Lung (tissue), 12 donors: ENCODE data around the gene RASA4. TPM values are rescaled to one million over a fixed set of nuclear protein-coding genes. Genes with fewer than 3 reads are reported as not detected.
"Not testable (repeated sequence)": the region's sequence is repeated elsewhere in the genome, so short reads cannot be mapped to it uniquely, and the experiment has no call there.

Source experiments
- ATAC-seq: fragments of 200-7000 bp; cut with Tn5 transposase; one replicate; pipeline ENCODE4 v1.9.1; 2020; ENCODE audit warnings: moderate number of reproducible peaks; ENCODE audit not compliant: insufficient read depth, low FRiP score
- DNase-seq, 3 donors: peaks; one replicate each; pipeline ENCODE4 v3.0.0-alpha.2; 2013 to 2017
- H3K27ac ChIP-seq, 2 donors: one replicate each; pipeline ENCODE4 v1.5.1; 2013; ENCODE audit warnings: mild to moderate bottlenecking in 2 of 2, moderate library complexity in 2 of 2, control low read depth in 1 of 2, inconsistent platforms in 1 of 2, low read depth in 1 of 2, low read length in 1 of 2
- H3K27me3 ChIP-seq, 3 donors: one replicate each; pipeline ENCODE4 v1.5.1; 2013; ENCODE audit warnings: low read length in 2 of 3; ENCODE audit not compliant: control insufficient read depth in 3 of 3, insufficient read depth in 3 of 3
- H3K36me3 ChIP-seq, 4 donors: one replicate each; pipeline ENCODE4 v1.5.1; 2013; ENCODE audit warnings: low read length in 4 of 4, mild to moderate bottlenecking in 1 of 4, moderate library complexity in 1 of 4; ENCODE audit not compliant: control insufficient read depth in 4 of 4, insufficient read depth in 4 of 4
- H3K4me1 ChIP-seq, 5 donors: one replicate each; pipeline ENCODE4 v1.5.1; 2013; ENCODE audit warnings: low read length in 5 of 5, mild to moderate bottlenecking in 2 of 5, moderate library complexity in 1 of 5; ENCODE audit not compliant: control insufficient read depth in 5 of 5, insufficient read depth in 5 of 5
- H3K4me3 ChIP-seq: one replicate; pipeline ENCODE4 v1.5.1; 2013; ENCODE audit warnings: mild to moderate bottlenecking, control low read depth, moderate library complexity
- H3K9ac ChIP-seq, 2 donors: one replicate each; pipeline ENCODE4 v1.5.1; 2013; ENCODE audit warnings: low read length in 2 of 2, control low read depth in 1 of 2; ENCODE audit not compliant: insufficient read depth in 1 of 2
- H3K9me3 ChIP-seq, 4 donors: one replicate each; pipeline ENCODE4 v1.5.1; 2013; ENCODE audit warnings: low read length in 3 of 4, mild to moderate bottlenecking in 1 of 4, moderate library complexity in 1 of 4; ENCODE audit not compliant: control insufficient read depth in 4 of 4, insufficient read depth in 3 of 4
- WGBS, 2 donors: extraction: QIAGEN DNeasy Blood & Tissue Kit; methylation state at CpG; one replicate each; pipeline ENCODE4 v1.1.7; 2013; 5-methylcytosine and 5-hydroxymethylcytosine counted together
- polyA plus RNA-seq, 2 donors: library from polyadenylated mRNA; stranded (reverse); fragments of 200-250 nt; gene quantifications; one replicate each; pipeline ENCODE4 v1.2.1, GENCODE V29; 2013
- total RNA-seq, 2 donors: library from RNA; depleted of rRNA in 1 of 2; stranded (reverse); fragments of >200 nt in 1 of 2; gene quantifications; one replicate each; pipeline ENCODE4 v1.2.1, GENCODE V29; 2014 to 2021
- TF ChIP-seq, protein P1 (sequence below): IDR thresholded peaks from 2 replicates; pipeline ENCODE4 v1.5.1; 2012; ENCODE audit warnings: mild to moderate bottlenecking; ENCODE audit errors: control extremely low read depth, extremely low read depth
- donor health status: control.
- donor health status: control.
- donor health status: Bipolar disorder and iron deficiency.
- donor health status: healthy.
- donor health status: DM: yes; HTN: yes; CAD: no.

RASA4 gene
- total and polyA plus RNA-seq, 4 donors: 15.4 to 56.2 (median 26.1) TPM

DNA sequence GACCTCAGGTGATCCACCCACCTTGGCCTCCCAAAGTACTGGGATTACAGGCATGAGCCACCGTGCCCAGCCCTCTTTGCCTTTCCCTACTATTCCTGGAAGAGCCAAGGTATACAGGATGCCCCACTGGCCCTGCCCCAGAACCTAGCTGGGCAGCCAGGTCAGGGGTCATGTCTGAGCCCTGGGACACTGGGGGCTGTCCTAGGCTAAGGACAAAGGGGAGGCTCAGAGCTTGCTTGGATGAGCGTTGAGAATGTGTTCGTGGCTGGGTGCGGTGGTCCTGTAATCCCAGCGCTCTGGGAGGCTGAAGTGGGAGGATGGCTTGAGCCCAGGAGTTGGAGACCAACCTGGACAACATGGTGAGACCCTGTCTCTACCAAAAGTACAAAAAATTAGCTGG is 38.1 kb downstream of the RASA4 start:
- WGBS, 2 donors: 88% methylated on average over 5 of the region's 5 CpGs
- DNase-seq, H3K27me3 ChIP-seq, H3K4me1 ChIP-seq, H3K9ac ChIP-seq, ATAC-seq, H3K36me3 ChIP-seq, H3K9me3 ChIP-seq, H3K27ac ChIP-seq, H3K4me3 ChIP-seq: not testable (repeated sequence)

- H3K4me3 ChIP-seq, H3K27ac ChIP-seq, H3K4me1 ChIP-seq, H3K9me3 ChIP-seq, H3K9ac ChIP-seq, H3K27me3 ChIP-seq, H3K36me3 ChIP-seq, DNase-seq, ATAC-seq: not testable (repeated sequence)
- WGBS, 2 donors: 76 to 86% methylated on average over 6 of the region's 7 CpGs
Observed at GRCh38 chr7:102577315-102578240, 39.0 kb downstream of the RASA4 start.

DNA sequence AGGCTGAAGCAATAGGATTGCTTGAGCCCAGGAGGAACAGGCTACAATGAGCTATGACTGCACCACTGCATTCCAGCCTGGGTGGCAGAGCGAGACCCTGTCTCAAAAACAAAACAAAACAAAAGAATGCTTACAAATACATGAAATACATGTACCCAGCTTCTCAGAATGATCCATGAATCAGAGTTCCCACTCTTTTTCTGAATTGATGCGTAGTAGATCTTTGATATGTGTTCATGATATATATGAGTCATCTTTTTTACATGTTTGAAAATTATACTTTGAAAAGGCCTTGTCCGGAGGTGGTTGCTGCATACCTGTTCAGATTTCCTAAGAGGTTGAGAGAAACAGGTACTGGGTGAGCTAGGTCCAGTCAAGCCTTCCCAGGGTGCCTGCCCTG is 40.2 kb downstream of the RASA4 start:
- ATAC-seq, DNase-seq: not testable (repeated sequence)

GRCh38 chr7:102574607-102575006 is 41.9 kb downstream of the RASA4 start:
- H3K27me3 ChIP-seq, H3K4me1 ChIP-seq, H3K9ac ChIP-seq, H3K9me3 ChIP-seq, DNase-seq, ATAC-seq, H3K36me3 ChIP-seq, H3K4me3 ChIP-seq, H3K27ac ChIP-seq: not testable (repeated sequence)
- no CpG with 5 or more reads among the region's 6 CpGs for WGBS, 2 donors

More for the DNA sequence above, 40.2 kb downstream of the RASA4 start:
- not testable (repeated sequence) for H3K27me3 ChIP-seq, H3K4me1 ChIP-seq, H3K4me3 ChIP-seq, H3K27ac ChIP-seq, H3K9me3 ChIP-seq, H3K36me3 ChIP-seq, H3K9ac ChIP-seq
- WGBS, 2 donors: no CpG with 5 or more reads among the region's 3 CpGs

GRCh38 chr7:102572261-102573239 is 44.0 kb downstream of the RASA4 start, which contains the start of gene POLR2J3:
Gene POLR2J3 (minus strand): TSS chr7:102572583. CDS start chr7:102572521, 62 bp downstream.
- H3K9me3 ChIP-seq, H3K36me3 ChIP-seq, H3K4me1 ChIP-seq, H3K27me3 ChIP-seq: not testable (repeated sequence)
- TF ChIP-seq, protein P1, sequence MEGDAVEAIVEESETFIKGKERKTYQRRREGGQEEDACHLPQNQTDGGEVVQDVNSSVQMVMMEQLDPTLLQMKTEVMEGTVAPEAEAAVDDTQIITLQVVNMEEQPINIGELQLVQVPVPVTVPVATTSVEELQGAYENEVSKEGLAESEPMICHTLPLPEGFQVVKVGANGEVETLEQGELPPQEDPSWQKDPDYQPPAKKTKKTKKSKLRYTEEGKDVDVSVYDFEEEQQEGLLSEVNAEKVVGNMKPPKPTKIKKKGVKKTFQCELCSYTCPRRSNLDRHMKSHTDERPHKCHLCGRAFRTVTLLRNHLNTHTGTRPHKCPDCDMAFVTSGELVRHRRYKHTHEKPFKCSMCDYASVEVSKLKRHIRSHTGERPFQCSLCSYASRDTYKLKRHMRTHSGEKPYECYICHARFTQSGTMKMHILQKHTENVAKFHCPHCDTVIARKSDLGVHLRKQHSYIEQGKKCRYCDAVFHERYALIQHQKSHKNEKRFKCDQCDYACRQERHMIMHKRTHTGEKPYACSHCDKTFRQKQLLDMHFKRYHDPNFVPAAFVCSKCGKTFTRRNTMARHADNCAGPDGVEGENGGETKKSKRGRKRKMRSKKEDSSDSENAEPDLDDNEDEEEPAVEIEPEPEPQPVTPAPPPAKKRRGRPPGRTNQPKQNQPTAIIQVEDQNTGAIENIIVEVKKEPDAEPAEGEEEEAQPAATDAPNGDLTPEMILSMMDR: peak; percentile 66
- DNase-seq (peak; percentile 83 to 100 (median 94)), ATAC-seq (peak; percentile 97)
- 0% methylated on average over 53 to 54 of the region's 64 CpGs for WGBS, 2 donors
- Histone ChIP-seq H3K4me3 (peak within 1 kb of the TSS; percentile 90), H3K9ac (peak within 1 kb of the TSS; percentile 55 to 65), H3K27ac (peak within 1 kb of the TSS in 1 of 2 donors; percentile 79)

GRCh38 chr7:102568620-102569019 is 47.9 kb downstream of the RASA4 start:
- not testable (repeated sequence) for H3K9me3 ChIP-seq, H3K27me3 ChIP-seq, H3K36me3 ChIP-seq, H3K27ac ChIP-seq, ATAC-seq, H3K4me3 ChIP-seq, H3K9ac ChIP-seq, DNase-seq, H3K4me1 ChIP-seq
- WGBS, 2 donors: 91 to 97% methylated on average over 4 of the region's 11 CpGs

DNA sequence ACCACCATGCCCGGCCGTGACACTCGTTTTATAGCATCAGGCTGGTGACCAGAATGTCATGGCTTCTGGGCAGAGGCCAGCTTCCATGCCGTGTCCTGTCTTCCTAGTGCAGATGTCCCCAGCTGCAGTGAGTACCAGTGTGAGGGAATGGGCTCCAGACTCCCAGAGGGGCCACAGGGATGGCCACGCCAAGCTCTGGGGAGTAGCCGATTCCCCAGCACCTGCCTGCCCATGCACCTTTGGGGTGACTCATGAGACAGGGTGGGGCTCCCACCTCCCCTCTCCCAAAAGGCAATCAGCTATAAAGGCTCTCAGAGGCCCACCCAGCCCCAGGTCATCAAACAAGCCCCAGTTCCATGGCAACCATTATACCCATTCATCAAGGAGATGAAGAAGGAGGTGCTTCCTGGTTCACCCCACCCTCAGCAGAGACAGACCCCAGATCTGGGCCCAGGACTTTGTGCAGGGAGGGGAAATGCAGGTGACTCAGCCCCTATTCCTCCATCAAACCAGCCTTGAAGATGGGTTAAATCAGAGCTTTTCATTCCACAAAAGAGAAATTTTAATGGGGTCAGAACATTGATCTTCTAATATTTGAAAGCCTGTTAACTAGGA is 65.6 kb downstream of the RASA4 start, which contains the start of gene SPDYE2:
TSS of gene SPDYE2 (plus strand) at position 419 of the 615 bp plus-strand sequence. CDS start 2,030 bp downstream, outside the sequence.
- not testable (repeated sequence) for H3K27me3 ChIP-seq, ATAC-seq, H3K9ac ChIP-seq, H3K4me3 ChIP-seq, H3K36me3 ChIP-seq, H3K27ac ChIP-seq, DNase-seq, H3K9me3 ChIP-seq, H3K4me1 ChIP-seq
- WGBS, 2 donors: no CpG with 5 or more reads among the region's 6 CpGs
